Epidermal melanocyte (primary cell): Measurements from ENCODE around the gene EDA.
"Not testable (repeated sequence)": the region's sequence is repeated elsewhere in the genome, so short reads cannot be mapped to it uniquely, and the experiment has no call there.

ENCODE experiments used
- DNase-seq: peaks from one replicate; pipeline ENCODE4 v3.0.0; 2011; ENCODE audit warnings: low spot score; ENCODE audit not compliant: insufficient read length

The EDA gene

GRCh38 chrX:69948276-69948797 lies 332.4 kb downstream of the EDA start:
- DNase-seq = no peak

- no peak for DNase-seq
Observed at GRCh38 chrX:69951753-69952152, 335.8 kb downstream of the EDA start.

DNA sequence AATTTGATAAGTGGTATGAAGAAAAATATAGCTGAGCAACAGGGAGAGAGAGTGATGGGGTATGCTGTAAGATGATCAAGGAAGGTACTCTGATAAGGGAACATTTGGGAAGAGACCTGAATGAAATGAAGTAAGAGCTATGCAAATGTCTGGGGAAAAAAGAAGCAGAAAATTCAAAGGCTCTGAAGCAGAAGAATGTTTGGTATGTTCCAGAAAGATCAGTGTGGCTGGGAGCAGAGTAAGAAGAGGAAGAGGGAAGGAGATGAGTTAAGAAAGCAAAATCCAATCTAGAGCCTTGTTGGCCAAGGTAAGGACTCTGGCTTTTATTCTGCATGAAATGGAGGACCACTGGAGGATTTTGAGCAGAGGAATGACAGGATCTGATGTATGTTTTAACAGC lies 343.8 kb downstream of the EDA start:
- no peak for DNase-seq

DNA sequence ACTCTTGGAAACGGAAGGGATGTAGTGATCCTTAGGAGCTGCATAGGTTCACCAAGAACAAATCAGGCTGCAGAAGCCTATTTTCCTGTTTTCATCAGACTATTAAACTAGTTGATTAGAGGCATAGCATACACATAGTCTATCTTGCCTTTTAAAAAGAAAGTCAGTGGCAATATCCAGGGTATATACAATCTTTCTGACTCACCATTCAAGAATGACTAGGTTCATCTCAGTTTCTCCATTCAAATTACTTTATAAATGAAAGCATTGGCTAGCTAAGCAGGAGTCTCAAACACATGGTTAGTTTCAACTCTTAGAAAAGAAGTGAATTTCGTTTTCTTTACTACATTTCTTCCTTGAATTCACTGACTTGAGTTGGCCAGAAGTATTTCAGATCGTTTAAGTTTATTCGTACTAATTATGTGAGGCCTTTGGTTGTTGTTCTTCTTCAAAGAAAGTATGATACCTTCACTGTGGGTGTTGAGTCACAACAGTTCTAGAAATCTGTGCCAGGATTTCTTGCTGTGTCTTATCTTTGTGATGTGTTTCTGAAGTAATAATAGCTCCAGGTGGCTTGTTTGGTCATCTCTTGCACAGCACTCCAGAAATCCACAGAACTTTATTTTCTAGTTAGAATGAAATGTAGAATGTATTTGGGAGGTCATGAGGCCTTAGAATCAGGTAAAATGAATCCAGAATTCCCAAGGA lies 345.6 kb downstream of the EDA start:
- DNase-seq = no peak

DNA sequence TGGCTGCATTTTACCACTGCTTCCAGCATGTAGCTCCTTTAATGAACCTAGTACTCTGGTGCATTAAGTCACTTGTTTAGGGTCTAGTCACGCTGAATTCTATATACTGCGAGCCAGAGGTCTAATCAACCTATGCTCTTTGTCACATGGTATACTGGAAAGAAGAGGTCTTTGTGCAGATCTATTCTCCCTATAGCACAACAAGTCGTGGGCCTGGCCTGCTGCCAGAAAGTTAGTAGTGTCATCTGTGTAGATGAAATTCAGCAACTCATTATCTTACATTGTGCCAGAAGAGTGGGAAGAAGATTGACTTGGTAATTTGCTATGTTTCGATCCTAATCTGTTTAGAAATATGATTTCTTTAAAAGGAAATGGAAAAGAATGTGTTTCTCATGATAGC lies 353.0 kb downstream of the EDA start:
- DNase-seq = no peak

DNA sequence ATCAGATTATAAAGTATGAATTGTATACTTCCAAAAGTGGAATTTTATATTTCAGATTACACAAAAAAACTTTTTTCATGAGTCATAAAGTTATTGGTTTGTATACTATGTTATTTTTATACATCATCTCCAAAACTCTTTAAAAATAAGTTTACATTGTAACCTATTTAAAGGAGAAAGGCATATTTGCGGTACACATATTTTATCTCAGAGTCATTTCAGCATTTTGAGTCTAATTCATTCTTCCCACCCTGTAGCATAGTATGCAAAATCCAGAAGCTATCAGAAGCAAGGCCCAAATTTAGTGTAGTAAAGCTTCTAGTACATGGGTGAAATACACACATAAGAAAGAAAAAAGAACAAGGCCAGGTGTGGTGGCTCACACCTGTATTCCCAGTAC lies 353.5 kb downstream of the EDA start:
- DNase-seq = no peak

DNA sequence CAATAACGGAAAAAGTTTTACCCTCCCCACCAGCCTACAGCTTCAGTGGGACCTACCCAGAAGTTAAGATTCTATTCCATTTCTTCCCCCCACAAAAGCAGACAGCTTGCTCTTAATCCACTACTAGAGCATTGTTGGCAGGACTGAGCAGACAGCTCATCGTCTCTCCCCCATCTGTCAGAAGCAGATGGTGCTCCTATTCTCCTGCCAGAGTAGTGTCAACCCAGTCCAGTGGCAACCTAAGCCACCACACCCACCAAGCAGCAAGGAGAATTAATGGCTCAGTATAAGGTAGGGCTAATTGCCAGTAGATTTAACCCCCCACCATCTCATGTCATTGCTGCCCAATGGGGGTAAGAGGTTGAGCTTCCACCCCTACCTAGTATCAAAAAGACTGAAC lies 371.8 kb downstream of the EDA start:
- no peak for DNase-seq

GRCh38 chrX:69988955-69989394 lies 373.1 kb downstream of the EDA start:
- DNase-seq = no peak

DNA sequence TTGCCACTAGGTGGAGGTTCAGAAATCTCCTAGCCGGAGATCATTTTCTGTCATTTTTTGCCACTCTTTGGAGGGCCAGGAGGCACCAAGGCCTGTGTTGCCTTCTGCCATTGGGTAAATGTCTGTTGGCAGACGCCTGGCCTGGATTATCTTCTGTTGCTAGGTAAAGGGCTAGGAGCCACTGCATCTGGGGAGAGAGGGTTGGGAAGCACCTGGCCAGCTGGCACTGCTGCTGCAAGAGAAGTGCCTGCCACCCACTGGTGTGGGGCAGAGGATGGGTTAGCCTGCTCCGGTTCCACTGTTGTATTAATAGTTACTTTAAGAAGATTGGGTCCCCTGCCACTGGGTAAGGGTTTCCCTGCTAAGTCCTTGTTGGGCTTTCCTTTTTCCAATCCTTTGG lies 375.8 kb downstream of the EDA start:
- no peak for DNase-seq

- DNase-seq = no peak
Observed at GRCh38 chrX:69993494-69993893, 377.6 kb downstream of the EDA start.

GRCh38 chrX:69995362-69996112 lies 379.6 kb downstream of the EDA start:
- no peak for DNase-seq

DNA sequence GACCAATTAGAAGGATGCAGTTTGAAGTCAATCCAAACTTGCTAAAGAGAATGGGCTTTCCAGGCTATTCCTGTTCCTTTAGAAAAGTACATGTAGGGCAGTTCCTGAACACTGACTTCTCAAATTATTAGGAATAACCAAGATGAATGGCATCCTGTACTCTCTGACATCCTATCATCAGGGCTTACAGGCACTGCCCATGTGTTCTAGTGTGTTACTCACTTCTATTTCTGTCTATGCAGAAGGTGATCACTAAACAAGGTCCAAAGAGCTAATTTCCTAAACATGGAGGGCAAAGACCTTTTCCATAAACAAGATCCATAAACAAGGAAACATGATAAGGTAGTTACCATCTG lies 380.2 kb downstream of the EDA start:
- no peak for DNase-seq

DNA sequence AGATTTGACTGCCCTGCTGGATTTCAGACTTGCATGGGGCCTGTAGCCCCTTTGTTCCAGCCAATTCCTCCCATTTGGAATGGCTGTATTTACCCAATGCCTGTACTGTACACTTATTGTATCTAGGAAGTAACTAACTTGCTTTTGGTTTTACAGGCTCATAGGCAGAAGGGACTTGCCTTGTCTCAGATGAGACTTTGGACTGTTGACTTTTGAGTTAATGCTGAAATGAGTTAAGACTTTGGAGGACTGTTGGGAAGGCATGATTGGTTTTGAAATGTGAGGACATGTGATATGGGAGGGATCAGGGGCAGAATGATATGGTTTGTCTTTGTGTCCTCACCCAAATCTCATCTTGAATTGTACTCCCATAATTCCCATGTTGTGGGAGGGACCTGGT lies 382.4 kb downstream of the EDA start:
- not testable (repeated sequence) for DNase-seq

DNA sequence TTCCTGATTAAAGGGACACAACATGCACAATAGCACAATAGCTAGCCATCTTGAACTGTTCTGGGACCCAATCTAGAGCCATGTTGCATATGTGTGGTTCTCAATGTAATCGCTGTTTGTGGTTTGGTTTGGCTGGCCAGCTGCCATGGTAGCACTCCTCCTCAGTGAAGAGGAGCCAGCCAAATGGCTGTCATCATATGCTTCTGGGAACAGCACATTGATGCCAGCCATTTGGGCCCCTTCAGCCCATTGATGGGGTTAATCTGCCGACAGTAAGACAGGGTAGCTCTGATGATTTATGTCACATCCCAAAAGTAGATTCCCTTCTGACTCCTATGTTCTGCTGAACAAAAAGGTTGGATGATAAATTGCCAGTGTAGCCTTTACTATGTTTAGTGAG lies 385.4 kb downstream of the EDA start:
- DNase-seq = no peak

DNA sequence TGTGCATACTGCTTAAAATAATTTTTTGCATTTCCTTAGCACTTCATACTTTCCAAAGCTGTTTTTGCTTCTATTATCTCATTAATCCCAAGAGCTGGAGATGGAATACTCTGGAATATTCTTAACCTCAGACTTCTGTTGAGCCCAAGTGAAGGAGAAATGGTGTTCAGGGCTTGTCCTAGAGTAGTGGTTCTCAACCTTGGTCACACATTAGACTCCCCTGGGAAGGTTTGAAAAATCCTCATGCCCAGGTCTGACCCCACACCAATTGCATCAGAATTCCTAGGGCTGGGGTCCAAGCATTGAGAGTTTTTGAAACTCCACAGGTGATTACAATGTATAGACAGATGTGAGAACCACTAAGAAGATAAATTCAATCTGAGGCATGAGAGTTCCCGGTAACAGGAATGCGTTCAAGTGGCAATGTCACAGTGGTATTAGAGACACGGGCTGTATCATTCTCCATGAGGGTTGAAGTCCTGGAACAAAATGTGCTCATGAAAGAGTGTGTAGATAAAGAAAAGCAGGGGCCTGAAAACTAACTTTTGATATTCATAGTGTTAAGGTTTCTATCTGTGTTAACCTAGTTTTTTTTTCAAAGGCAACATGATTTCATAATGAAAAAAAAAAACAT lies 385.9 kb downstream of the EDA start:
- DNase-seq = no peak

GRCh38 chrX:70007946-70008345 lies 392.0 kb downstream of the EDA start:
- DNase-seq = no peak

DNA sequence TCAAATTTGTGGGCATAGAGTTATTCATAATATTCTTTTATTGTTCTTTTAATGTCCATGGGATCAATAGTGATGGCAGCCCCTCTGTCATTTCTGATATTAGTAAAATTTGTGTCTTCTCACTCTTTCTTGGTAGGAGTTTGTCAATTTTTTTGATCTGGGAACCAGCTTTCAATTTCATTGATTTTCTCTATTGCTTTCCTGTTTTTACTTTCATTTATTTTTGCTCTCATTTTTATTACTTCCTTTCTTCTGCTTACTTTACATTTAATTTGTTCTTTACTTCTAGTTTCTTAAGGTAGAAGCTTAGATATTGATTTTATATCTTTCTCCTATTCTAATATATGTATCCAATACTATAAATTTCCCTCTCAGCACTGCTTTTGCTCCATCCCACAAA lies 393.1 kb downstream of the EDA start:
- no peak for DNase-seq

DNA sequence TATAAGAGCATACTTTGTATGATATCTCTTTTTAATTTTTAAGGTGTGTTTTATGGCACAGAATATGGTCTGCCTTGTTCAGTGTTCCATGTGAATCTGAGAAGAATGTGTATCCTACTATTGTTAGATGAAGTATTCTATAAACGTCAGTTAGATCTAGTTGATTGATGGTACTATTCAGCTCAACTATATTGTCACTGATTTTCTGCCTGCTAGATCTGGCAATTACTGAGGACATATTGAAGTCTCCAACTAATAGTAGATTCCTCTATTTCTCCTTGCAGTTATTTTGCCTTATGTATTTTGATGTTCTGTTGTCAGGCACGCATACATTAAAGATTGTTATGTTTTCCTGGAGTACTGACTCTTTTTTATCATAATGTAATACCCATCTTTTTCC lies 394.1 kb downstream of the EDA start:
- no peak for DNase-seq

DNA sequence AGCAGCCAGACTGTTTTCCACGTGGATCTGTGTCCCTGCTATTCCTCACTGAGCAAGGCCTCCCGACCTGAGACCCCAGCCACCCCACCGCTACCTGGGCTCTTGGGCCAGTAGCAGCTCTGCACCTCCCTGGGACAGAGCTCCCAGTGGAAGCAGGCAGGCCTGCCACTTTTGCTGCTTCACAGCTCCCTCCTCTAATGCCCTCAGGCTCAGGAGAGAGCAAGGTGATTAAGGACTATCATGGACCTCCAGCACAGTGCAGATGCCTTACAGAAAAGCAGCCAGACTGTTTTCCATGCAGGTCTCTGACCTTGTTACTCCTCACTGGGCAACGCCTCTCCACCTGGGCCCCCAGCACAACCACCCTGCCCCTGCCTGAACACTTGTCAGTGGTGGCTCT lies 396.8 kb downstream of the EDA start:
- DNase-seq = no peak

DNA sequence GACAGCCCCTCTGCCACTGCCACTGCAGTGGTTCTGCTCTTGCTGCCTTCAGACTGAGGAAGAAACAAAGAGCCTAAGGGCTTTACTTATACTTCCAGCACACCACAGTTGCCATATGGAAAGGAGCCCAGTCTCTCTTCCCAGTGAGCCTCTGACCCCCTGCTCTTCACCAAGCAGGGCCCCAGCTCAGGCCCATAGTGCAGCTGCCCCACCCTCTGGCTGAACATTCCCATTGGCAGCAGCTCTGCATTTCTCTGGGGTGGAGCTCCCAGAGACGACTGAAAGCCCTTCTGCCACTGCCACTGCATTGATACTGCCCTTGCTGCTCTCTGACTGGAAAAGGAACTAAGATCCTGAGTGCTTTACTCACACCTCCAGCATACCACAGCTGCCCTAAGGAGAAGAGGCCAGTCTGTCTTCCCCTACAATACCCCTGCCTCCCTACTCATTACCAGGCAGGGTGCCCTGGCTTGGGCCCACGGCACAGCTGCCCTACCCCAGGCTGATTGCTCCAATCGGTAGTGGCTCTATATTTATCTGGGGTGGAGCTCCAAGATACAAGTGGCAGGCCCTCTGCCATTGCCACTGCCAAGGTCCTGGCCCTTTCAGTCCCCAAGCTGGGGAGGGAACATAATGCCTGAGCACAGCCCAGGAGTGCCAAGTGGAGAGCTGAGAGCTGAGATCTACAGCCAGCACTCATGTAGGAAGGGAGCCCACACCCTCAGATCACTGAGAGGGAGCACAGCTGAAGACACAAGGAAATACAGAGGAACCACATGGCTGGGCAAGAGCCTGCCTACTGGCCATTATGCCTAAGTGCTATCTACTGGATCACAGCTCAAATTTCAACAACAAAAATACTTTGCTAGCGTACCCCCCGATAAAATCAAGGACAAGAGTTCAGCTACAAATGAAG lies 397.8 kb downstream of the EDA start:
- no peak for DNase-seq

DNA sequence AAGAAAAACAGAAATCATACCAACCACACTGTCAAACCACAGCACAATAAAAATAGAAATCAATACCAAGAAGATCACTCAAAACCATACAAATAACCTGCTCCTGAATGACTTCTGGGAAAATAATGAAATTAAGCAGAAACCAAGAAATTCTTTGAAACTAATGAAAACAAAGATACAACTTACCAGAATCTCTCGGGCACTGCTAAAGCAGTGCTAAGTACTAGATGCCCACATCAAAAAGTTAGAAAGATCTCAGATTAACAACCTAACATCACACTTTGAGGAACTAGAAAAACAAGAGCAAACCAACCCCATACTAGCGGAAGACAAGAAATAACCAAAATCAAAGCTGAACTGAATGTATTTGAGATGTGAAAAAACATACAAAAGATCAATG lies 400.6 kb downstream of the EDA start:
- DNase-seq = no peak
